Left ventricle myocardium inferior (tissue), 1 donor: ENCODE measurements around the gene PPARG. TPM values are rescaled to one million over a fixed set of nuclear protein-coding genes. Genes with fewer than 3 reads are reported as not detected.

Experiments
- DNase-seq: peaks from one replicate; pipeline ENCODE4 v3.0.0-alpha.2; 2020
- H3K27ac ChIP-seq: fragments of 200-600 bp; replicated peaks from 2 replicates; pipeline ENCODE4 v1.8.0; 2021
- H3K27me3 ChIP-seq: fragments of 200-600 bp; 2 replicates; pipeline ENCODE4 v1.8.0; 2021; ENCODE audit warnings: low read depth
- H3K36me3 ChIP-seq: fragments of 200-600 bp; 2 replicates; pipeline ENCODE4 v1.8.0; 2021
- H3K4me1 ChIP-seq: fragments of 200-600 bp; 2 replicates; pipeline ENCODE4 v1.8.0; 2021
- H3K4me3 ChIP-seq: fragments of 200-600 bp; 2 replicates; pipeline ENCODE4 v1.8.0; 2021; ENCODE audit warnings: mild to moderate bottlenecking, moderate library complexity
- H3K9me3 ChIP-seq: fragments of 200-600 bp; replicated peaks from 2 replicates; pipeline ENCODE4 v1.8.0; 2021
- intact Hi-C: fragments of 100-400 bp; cut with micrococcal nuclease; formaldehyde crosslinking; loops from one replicate; pipeline ENCODE4 v1.11.0; 2022
- total RNA-seq: library from RNA; stranded (reverse); fragmentation: NEBNext Ultra II Directional; extraction: Animal tissue kit (Norgen Biotek cat#: 25700); gene quantifications from one replicate; pipeline ENCODE4 v1.2.1, GENCODE V29; 2021
- TF ChIP-seq, protein P1 (sequence below): fragments of 200-600 bp; IDR thresholded peaks from 2 replicates; pipeline ENCODE4 v1.8.0; 2021; ENCODE audit warnings: antibody characterized with exemption, mild to moderate bottlenecking, borderline replicate concordance
- donor health status: DM: no; HTN: yes; CAD: no; lungs with severe emphysema.

Gene PPARG
- total RNA-seq, 1 donor from 2014 or later = 15.6 TPM

- Histone ChIP-seq H3K4me3 (no peak overlapping the region), H3K9me3 (peaks cover 9% of the 10 kb centered on the region), H3K27ac (no peak overlapping the region), H3K4me1 (peaks cover 35% of the 10 kb centered on the region), H3K27me3 (no peaks in the 10 kb centered on the region), H3K36me3 (no peaks in the 10 kb centered on the region)
- DNase-seq = no peak
- TF ChIP-seq, protein P1, sequence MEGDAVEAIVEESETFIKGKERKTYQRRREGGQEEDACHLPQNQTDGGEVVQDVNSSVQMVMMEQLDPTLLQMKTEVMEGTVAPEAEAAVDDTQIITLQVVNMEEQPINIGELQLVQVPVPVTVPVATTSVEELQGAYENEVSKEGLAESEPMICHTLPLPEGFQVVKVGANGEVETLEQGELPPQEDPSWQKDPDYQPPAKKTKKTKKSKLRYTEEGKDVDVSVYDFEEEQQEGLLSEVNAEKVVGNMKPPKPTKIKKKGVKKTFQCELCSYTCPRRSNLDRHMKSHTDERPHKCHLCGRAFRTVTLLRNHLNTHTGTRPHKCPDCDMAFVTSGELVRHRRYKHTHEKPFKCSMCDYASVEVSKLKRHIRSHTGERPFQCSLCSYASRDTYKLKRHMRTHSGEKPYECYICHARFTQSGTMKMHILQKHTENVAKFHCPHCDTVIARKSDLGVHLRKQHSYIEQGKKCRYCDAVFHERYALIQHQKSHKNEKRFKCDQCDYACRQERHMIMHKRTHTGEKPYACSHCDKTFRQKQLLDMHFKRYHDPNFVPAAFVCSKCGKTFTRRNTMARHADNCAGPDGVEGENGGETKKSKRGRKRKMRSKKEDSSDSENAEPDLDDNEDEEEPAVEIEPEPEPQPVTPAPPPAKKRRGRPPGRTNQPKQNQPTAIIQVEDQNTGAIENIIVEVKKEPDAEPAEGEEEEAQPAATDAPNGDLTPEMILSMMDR = no peak
- intact Hi-C loops = no loop called here
Measured at GRCh38 chr3:12367346-12367745, 78.5 kb downstream of the PPARG start.

- TF ChIP-seq, protein P1 = no peak
- intact Hi-C loops = no loop called here
- H3K36me3 ChIP-seq = no peaks in the 10 kb centered on the region
- H3K9me3 ChIP-seq = peaks cover 9% of the 10 kb centered on the region
- H3K4me1 ChIP-seq = peaks cover 46% of the 10 kb centered on the region
- H3K27me3 ChIP-seq = no peaks in the 10 kb centered on the region
- DNase-seq = no peak
- no peak overlapping the region for H3K4me3 ChIP-seq
- H3K27ac ChIP-seq = peak overlapping the region; percentile 76
Measured at GRCh38 chr3:12369029-12369428, 80.2 kb downstream of the PPARG start.

DNA sequence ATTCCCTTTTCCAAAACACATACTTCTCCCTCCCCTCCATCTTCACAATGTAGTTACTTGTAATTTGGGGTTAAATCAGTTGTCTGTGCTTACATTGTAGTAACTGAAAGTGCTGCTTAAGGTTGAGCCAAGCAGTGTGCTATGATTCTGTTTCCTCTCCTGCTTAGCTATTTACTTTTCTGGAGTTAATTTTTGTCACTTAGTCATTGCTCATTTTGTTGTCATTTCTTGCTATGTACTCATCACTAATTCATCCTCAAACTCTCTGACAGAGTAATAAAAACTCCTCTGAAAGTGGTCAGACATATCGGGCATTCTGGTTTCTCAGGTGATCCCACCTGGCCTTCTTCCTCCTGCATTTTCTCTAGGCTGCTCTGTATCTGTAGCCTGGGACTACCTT lies 80.7 kb downstream of the PPARG start:
- H3K4me1 ChIP-seq = peaks cover 51% of the 10 kb centered on the region
- H3K9me3 ChIP-seq = peaks cover 9% of the 10 kb centered on the region
- no peak for DNase-seq
- intact Hi-C loops = no loop called here
- TF ChIP-seq, protein P1 = no peak
- no peak overlapping the region for H3K4me3 ChIP-seq
- peak overlapping the region; percentile 76 for H3K27ac ChIP-seq
- H3K27me3 ChIP-seq = no peaks in the 10 kb centered on the region
- no peaks in the 10 kb centered on the region for H3K36me3 ChIP-seq

DNA sequence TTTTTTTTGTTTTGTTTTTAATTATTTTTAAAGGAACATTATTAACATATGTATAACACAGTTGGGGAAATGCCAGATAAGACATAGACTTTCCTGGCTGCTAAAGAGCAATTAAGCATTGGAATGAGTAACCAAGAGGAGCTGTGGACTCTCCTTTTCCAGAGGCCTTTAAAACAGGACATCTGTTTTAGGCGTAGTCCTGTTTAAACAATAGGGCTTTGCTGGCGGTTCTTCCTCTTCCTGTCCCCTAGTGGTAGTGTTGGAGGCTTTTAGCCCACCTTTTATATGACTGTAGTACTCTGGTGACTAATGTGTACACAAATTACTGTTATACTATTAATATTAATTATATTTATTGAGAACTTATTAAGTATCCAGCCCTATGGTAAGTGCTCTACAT lies 81.9 kb downstream of the PPARG start:
- H3K36me3 ChIP-seq = no peaks in the 10 kb centered on the region
- TF ChIP-seq, protein P1 = peak; percentile 56
- no peak for DNase-seq
- intact Hi-C loops = no loop called here
- H3K9me3 ChIP-seq = peaks cover 8% of the 10 kb centered on the region
- peaks cover 63% of the 10 kb centered on the region for H3K4me1 ChIP-seq
- peak overlapping the region; percentile 76 for H3K27ac ChIP-seq
- H3K27me3 ChIP-seq = no peaks in the 10 kb centered on the region
- H3K4me3 ChIP-seq = no peak overlapping the region

DNA sequence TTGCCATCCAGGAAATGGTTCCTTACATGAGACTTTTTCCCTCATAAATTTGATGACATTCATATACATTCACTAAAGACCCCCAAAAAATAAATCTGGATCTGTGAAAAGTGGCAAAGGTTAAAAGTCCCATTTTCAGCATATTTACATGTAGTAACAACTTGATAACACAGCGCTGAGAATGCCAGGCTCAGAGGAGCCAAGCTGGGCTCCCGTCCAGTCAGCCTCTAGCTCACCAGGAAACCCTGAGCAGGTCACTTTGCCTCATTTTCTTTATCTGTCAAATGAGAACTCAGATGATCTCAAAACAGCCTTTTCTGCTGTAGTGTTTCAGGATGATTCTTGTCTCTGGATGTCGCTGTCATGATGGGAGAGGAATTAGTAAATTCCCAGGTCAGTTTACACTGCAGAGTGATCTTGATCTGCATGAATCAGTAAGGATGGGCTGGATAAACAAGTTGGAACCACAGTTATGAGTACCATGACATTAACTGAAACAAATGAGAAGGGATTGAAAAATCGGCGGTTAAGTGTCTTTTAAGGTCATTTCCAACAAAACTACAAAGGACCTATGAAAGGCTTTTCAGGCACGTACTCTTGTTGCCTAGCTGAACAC lies 82.8 kb downstream of the PPARG start:
- peak overlapping the region; percentile 76 for H3K27ac ChIP-seq
- H3K9me3 ChIP-seq = no peaks in the 10 kb centered on the region
- no peaks in the 10 kb centered on the region for H3K27me3 ChIP-seq
- DNase-seq = peak; percentile 40
- H3K4me3 ChIP-seq = no peak overlapping the region
- TF ChIP-seq, protein P1 = no peak
- H3K4me1 ChIP-seq = peaks cover 69% of the 10 kb centered on the region
- no peaks in the 10 kb centered on the region for H3K36me3 ChIP-seq
- intact Hi-C loops = no loop called here
